Stimulated activated naive CD8-positive, alpha-beta T cell treated with anti-CD3 and anti-CD28 coated beads, Interleukin-15, amount 100 ng/mL, for 72 hours (primary cell): ENCODE measurements around the gene JMJD6.
"Not testable (repeated sequence)": the region's sequence is repeated elsewhere in the genome, so short reads cannot be mapped to it uniquely, and the experiment has no call there.

Experiments
- ATAC-seq: fragments of 150-1000 bp; cut with Tn5 transposase; 2 replicates; pipeline ENCODE4 v1.10.0; 2021; ENCODE audit warnings: mild to moderate bottlenecking, moderate library complexity
- DNase-seq, 2 donors: peaks; one replicate each; pipeline ENCODE4 v3.0.0; 2021 to 2022
- H3K27ac Mint-ChIP-seq, 2 donors: one replicate each; pipeline ENCODE4 v1.8.0; 2022; ENCODE audit warnings: mild to moderate bottlenecking in 2 of 2, mixed read lengths in 2 of 2, moderate library complexity in 2 of 2
- H3K27me3 Mint-ChIP-seq: one replicate; pipeline ENCODE4 v1.8.0; 2022; ENCODE audit warnings: mixed read lengths
- H3K4me1 Mint-ChIP-seq: one replicate; pipeline ENCODE4 v1.8.0; 2022; ENCODE audit warnings: mild to moderate bottlenecking, mixed read lengths
- H3K4me3 Mint-ChIP-seq, 2 donors: one replicate each; pipeline ENCODE4 v1.8.0; 2022; ENCODE audit warnings: mild to moderate bottlenecking in 2 of 2, mixed read lengths in 2 of 2, moderate library complexity in 1 of 2
- H3K9me3 Mint-ChIP-seq, 2 donors: one replicate each; pipeline ENCODE4 v1.8.0; 2022; ENCODE audit warnings: mixed read lengths in 2 of 2

Gene JMJD6

DNA sequence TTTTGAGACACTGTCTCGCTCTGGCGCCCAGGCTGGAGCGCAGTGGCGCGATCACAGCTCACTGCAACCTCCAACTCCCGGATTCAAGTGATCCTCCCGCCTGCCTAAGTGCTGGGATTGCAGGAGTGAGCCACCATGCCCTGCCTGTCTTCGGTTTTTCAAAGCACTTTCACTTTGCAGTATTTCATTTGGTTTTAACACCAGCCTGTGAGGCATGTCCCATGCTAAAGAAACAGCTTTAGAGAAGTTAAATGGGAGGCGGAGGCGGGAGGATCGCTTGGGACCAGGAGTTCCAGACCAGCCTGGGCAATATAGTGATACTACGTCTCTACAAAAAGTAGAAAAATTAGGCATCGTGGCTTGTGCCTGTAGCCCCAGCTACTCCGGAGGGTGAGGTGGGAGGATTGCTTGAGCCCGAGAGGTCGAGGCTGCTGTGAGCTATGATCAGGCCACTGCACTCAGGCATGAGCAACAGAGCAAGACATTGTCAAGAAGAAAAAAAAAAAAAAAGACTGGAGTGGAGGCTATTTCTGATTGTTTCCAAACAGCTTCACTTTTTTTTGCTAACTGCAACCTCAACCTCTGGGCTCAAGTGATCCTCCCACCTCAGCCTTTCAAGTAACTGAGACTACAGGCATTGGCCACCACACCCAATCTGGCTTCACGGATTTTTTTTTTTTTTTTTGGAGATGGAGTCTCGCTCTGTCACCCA lies 1.5 kb upstream of the JMJD6 start:
- H3K27me3 Mint-ChIP-seq = no peaks in the 10 kb centered on the region
- peaks cover 81% of the 10 kb centered on the region for H3K4me1 Mint-ChIP-seq
- no peaks in the 10 kb centered on the region for H3K9me3 Mint-ChIP-seq
- DNase-seq (no peak), ATAC-seq (no peak)
- H3K4me3 Mint-ChIP-seq = peak overlapping the region; percentile 96 to 97
- H3K27ac Mint-ChIP-seq = peak overlapping the region; percentile 95 to 99

DNA sequence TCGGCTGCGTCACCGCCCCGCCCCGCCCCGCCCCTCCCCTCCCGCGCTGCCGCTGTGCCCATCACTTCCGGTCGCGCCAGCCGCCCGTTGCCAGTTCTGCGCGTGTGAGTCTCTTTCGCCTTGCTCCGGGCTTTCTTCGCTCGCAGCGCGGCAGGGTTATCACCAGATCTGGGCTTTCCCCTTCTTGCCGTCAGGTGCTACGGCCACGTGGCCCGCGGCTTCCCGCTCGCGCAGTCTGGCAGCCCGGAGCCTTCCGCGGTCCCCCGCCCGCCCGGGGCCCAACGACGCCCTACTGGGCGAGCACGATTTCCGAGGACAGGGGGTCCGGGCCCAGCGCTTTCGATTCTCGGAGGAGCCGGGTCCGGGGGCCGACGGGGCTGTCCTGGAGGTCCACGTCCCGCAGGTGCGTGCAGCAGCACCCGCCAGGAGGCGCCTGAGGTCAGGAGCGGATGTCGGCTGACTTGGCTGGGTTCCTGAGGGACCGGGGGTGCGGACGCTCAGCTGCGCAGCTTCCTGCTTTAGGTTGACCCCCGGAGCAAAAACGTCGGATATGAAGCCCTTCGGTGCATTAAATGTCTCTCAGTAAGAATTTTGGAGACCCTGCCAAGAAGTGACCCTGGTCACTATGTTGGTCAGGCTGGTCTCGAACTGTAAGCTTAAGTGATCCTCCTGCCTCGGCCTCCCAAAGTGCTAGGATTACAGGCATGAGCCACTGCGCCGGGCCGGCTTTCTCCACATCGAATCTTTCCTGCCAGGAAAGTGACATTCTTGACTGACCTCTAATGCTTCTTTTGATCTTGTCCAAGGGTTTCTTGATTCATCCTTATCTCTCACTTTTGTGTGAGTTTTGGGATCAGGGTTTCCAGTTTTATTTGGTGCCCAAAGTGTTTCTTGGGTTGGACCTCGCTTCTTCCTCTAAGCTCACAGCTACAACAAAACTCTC lies 641 bp upstream of the JMJD6 start, which contains the start of gene METTL23:
Gene METTL23, plus strand, starts transcription at position 64 of the 943 bp plus-strand sequence. CDS start 2,872 bp downstream, outside the sequence.
- H3K9me3 Mint-ChIP-seq = no peaks in the 10 kb centered on the region
- H3K4me1 Mint-ChIP-seq = peaks cover 79% of the 10 kb centered on the region
- ATAC-seq (peak; percentile 83), DNase-seq (peak; percentile 93 to 96)
- H3K4me3 Mint-ChIP-seq = peak within 1 kb of the TSS; percentile 96 to 97
- H3K27me3 Mint-ChIP-seq = no peaks in the 10 kb centered on the region
- H3K27ac Mint-ChIP-seq = peak within 1 kb of the TSS; percentile 95 to 99

DNA sequence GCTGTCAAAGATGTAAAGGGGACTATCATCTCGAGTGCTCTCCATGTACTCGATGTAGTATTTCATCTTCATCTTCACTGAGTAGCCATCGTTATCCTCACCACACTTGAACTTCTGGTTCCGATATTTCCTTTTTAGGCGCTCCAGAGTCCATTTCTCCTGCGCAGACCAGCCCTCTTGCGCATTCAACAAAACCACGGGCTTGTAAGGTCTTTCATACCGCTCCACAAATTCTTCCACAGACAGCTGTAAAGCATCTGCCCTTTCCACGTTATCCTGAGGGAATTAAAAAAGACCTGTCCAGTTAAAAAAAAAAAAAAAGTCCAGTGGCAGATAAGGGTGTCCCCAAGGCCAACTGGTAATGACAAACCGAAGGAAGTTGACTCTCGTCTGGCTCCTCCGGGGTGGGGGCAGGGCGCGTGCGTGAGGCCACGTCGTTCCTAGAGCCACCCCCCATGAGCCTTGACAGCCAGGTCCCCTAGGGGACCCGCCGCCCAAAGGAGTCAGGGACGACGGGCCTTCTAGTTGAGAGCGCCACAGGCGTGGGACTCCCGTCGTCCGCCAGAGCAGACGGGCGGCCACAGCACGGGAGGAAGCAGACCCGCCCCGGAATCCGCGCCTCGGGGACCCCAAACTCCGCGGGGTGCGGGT lies 701 bp downstream of the JMJD6 start:
- Mint-ChIP-seq H3K27ac (peak overlapping the region; percentile 93 to 97), H3K4me3 (peak overlapping the region; percentile 96 to 97), H3K9me3 (no peaks in the 10 kb centered on the region), H3K27me3 (no peaks in the 10 kb centered on the region), H3K4me1 (peaks cover 78% of the 10 kb centered on the region)
- ATAC-seq (peak; percentile 53), DNase-seq (peak; percentile 66 to 80)

DNA sequence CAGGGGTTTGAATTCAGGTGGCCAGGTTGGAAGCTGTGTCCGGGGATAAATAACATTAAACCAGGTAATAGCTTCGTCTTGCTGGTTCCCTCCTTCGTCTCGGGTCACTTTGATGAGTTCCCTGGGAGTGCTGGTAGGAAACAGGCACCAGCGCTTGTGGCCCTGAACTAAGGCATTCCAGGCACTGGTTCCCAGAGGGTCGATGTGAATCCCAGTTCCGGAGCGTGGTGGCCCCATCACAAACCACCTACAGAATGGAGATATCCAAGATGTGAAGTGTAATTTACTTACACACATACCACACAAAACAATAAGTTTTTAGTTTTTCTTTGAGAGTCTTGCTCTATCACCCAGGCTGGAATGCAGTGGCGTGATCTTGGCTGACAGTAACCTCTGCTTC lies 2.6 kb downstream of the JMJD6 start:
- Mint-ChIP-seq H3K4me1 (peaks cover 61% of the 10 kb centered on the region), H3K4me3 (peak overlapping the region in 1 of 2 donors; percentile 96), H3K27me3 (no peaks in the 10 kb centered on the region), H3K9me3 (no peaks in the 10 kb centered on the region), H3K27ac (no peak overlapping the region)
- no peak for ATAC-seq
- no peak for DNase-seq

DNA sequence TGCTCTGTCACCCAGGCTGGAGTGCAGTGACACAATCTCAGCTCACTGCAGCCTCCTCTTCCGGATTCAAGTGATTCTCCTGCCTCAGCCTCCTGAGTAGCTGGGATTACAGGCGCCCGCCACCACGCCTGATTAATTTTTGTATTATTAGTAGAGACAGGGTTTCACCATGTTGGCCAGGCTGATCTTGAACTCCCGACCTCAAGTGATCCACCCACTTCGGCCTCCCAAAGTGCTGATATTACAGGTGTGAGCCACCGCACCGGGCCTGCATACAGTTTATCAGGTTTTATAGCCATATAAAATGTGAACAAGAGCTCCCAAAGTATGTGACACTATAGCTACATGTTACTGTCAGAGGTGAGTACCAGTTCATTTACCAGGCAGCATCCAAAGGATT lies 3.4 kb downstream of the JMJD6 start:
- H3K9me3 Mint-ChIP-seq, ATAC-seq, H3K27ac Mint-ChIP-seq, H3K27me3 Mint-ChIP-seq, DNase-seq: not testable (repeated sequence)
- H3K4me3 Mint-ChIP-seq = peak overlapping the region in 1 of 2 donors; percentile 31
- H3K4me1 Mint-ChIP-seq = peaks cover 58% of the 10 kb centered on the region

DNA sequence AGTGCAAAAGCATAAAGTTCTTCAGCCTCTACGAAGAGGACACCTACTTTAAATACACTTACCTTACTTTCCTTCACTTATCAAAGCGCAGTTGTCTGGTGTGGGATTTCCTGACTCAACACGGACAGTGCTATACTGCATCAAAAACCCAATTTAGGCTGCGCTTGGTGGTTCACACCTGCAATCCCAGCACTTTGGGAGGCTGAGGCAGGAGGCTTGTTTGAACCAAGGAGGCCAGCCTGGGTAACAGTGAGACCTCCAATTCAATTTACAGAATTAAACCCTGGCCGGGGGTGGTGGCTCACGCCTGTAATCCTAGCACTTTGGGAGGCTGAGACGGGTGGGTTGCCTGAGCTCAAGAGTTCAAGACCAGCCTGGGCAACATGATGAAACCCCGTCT lies 4.1 kb downstream of the JMJD6 start:
- no peaks in the 10 kb centered on the region for H3K27me3 Mint-ChIP-seq
- ATAC-seq (no peak), DNase-seq (no peak)
- no peak overlapping the region for H3K4me3 Mint-ChIP-seq
- H3K27ac Mint-ChIP-seq = no peak overlapping the region
- peaks cover 59% of the 10 kb centered on the region for H3K4me1 Mint-ChIP-seq
- H3K9me3 Mint-ChIP-seq = no peaks in the 10 kb centered on the region

DNA sequence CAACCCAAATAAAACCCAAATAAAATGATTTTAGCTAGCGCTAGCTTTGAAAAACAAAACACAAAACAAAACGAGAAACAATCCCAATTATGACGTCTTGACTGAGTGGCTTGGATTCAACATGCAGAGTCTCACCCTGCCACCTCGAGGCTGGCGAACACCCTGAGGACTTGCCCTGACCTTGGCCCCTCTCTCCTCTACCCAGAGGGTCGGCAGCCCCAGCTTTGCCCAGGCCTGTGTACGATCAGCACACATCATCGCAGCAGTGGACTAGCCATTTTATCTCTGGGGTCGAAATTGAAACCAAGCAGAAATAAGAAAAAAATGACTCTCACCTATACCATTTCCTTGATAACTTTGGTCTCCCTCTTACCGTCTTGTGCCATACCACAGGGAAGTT lies 4.9 kb downstream of the JMJD6 start:
- Mint-ChIP-seq H3K27ac (no peak overlapping the region), H3K4me3 (no peak overlapping the region), H3K4me1 (peaks cover 67% of the 10 kb centered on the region), H3K27me3 (no peaks in the 10 kb centered on the region), H3K9me3 (no peaks in the 10 kb centered on the region)
- DNase-seq (no peak), ATAC-seq (no peak)

DNA sequence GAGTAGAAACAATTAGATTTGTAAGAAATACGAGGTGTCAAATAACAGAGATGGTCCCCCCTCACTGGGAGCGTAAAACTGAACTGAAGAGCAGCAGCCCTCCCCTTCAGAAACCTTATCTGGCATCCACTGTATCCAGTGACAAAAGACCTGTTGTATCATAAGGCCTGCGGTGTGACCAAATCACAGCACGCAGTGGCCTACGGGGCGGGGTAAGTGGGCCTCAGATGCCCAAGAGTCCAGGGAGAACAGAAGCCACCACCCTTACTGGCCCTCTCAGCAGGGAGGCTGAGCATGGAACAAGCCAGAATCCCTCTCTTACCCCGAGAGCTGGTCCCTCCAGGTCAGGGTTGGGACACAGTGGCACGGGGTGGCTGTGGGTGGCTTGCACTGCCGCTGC lies 5.5 kb downstream of the JMJD6 start:
- H3K27ac Mint-ChIP-seq = peak overlapping the region; percentile 68 to 70
- no peaks in the 10 kb centered on the region for H3K27me3 Mint-ChIP-seq
- no peak overlapping the region for H3K4me3 Mint-ChIP-seq
- H3K4me1 Mint-ChIP-seq = peaks cover 71% of the 10 kb centered on the region
- H3K9me3 Mint-ChIP-seq = no peaks in the 10 kb centered on the region
- DNase-seq (no peak), ATAC-seq (no peak)

DNA sequence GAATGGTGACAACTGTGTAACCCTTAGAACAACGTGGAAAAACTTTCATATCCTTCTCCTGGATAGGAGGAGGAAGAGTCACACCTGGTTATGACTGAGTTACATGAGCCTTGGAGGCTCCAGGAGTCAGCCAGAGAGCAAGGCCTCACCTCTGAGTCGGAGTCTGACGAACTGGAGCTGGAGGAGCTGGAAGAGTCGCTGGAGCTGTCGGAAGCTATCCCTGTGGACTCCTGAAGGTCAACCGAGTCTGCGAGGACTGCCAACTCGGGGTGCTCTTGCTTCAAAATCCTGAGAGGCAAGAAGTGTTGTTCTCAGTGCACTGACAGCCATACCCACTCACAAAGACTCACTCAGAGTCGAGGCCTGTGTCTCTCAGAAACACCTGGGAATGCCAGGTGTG lies 6.2 kb downstream of the JMJD6 start:
- Mint-ChIP-seq H3K27me3 (no peaks in the 10 kb centered on the region), H3K9me3 (no peaks in the 10 kb centered on the region), H3K4me3 (no peak overlapping the region), H3K27ac (no peak overlapping the region), H3K4me1 (peaks cover 73% of the 10 kb centered on the region)
- no peak for ATAC-seq
- no peak for DNase-seq

DNA sequence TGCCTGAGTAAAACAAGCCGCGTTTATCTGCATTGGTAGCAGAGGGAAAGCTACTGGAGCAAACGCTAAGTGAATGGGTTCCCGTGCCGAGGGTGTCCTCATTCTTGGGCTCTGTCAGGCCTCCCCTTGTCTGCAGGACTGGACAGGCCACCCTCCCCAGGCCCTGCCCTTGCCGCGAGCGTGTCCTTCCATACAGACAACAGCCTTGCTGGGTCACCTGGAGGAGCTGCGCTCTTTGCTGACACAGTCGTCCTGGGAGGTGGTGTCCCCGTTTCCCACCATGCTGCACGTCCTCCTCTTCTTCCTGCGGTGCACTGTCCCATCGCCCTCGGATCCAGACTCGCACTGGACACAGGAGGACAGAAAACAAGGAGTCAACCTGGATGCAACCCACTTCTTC lies 7.9 kb downstream of the JMJD6 start:
- no peak overlapping the region for H3K27ac Mint-ChIP-seq
- H3K4me1 Mint-ChIP-seq = peaks cover 74% of the 10 kb centered on the region
- no peaks in the 10 kb centered on the region for H3K27me3 Mint-ChIP-seq

DNA sequence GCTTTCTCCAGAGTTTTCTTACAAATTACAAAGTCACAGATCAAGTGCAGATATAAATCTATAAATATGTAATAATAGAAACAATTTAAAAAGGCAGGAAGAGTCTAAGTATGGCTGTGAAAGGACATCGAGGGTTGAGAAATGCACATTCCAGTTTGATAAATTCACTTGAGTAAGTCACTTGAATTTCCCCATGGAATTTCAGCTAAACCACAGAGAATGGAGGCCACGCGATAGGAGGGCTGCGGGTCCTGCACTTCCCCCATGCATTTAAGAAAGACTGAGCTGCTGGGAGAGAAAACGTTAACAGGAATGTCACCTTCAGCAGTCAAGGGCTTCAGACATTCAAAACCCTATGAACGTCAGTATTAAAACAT lies 9.6 kb downstream of the JMJD6 start:
- DNase-seq = no peak
- H3K4me1 Mint-ChIP-seq = peaks cover 67% of the 10 kb centered on the region
- H3K27ac Mint-ChIP-seq = peak overlapping the region in 1 of 2 donors; percentile 99
- H3K9me3 Mint-ChIP-seq = no peaks in the 10 kb centered on the region
- no peak for ATAC-seq
- H3K4me3 Mint-ChIP-seq = peak overlapping the region; percentile 78 to 86
- H3K27me3 Mint-ChIP-seq = no peaks in the 10 kb centered on the region

More for the DNA sequence above, 7.9 kb downstream of the JMJD6 start:
- DNase-seq = no peak
- Mint-ChIP-seq H3K4me3 (no peak overlapping the region), H3K9me3 (no peaks in the 10 kb centered on the region)
- no peak for ATAC-seq

DNA sequence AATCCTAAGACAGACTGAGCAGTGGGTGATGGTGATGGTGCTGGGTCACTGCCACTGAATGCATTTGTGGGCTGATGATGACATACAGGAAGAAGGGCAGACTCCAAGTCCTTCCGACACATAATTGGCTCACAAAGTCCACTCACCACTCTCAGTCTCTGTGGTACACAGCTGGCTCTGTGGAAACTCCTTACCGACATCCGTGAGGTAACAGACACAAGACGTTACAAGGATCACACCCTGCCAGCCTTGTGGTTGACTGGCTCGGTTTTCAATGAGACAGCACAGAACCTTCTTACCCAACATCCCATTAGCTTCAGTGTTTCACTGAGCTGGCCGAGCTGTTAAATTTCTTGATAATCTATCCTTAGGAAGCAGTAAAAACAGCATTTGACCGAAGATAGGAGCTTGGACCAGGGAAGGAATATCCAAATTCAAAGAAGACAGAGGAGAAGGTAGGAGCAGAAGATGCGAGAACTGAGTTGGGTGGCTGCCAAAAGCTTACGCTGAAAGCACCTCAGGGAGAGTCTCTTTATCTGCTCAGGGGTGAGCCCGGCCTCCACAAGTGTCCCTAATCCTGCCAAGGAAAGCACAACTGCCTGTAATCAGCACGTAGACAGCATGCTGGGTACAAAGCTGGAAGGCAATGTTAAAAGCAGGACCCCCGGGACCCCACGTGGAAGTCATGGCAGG lies 10.1 kb downstream of the JMJD6 start:
- H3K4me1 Mint-ChIP-seq = peaks cover 66% of the 10 kb centered on the region
- no peaks in the 10 kb centered on the region for H3K27me3 Mint-ChIP-seq
- peak overlapping the region; percentile 84 to 99 for H3K27ac Mint-ChIP-seq
- peak overlapping the region; percentile 78 to 86 for H3K4me3 Mint-ChIP-seq
- H3K9me3 Mint-ChIP-seq = no peaks in the 10 kb centered on the region
- ATAC-seq = peak; percentile 98
- DNase-seq = peak; percentile 77 to 91

DNA sequence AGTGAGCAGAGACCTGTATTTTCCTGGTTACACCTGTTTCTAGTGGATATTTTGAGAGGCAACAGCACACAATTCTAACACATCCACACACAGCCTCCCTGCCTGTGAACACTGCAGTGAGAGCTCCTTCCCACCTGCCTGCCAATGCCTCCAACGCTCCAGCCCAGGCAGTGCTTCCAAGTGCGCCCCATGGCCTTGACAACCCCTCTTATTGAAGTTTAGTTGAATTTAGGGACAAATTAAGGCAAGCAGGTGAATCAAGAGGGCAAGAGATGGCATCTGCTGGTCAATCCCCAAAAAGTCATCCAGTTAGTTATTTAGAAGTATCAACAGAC lies 10.9 kb downstream of the JMJD6 start:
- DNase-seq = no peak
- peaks cover 66% of the 10 kb centered on the region for H3K4me1 Mint-ChIP-seq
- no peaks in the 10 kb centered on the region for H3K9me3 Mint-ChIP-seq
- H3K27me3 Mint-ChIP-seq = no peaks in the 10 kb centered on the region
- peak overlapping the region; percentile 78 to 86 for H3K4me3 Mint-ChIP-seq
- ATAC-seq = no peak
- H3K27ac Mint-ChIP-seq = peak overlapping the region; percentile 84 to 85

DNA sequence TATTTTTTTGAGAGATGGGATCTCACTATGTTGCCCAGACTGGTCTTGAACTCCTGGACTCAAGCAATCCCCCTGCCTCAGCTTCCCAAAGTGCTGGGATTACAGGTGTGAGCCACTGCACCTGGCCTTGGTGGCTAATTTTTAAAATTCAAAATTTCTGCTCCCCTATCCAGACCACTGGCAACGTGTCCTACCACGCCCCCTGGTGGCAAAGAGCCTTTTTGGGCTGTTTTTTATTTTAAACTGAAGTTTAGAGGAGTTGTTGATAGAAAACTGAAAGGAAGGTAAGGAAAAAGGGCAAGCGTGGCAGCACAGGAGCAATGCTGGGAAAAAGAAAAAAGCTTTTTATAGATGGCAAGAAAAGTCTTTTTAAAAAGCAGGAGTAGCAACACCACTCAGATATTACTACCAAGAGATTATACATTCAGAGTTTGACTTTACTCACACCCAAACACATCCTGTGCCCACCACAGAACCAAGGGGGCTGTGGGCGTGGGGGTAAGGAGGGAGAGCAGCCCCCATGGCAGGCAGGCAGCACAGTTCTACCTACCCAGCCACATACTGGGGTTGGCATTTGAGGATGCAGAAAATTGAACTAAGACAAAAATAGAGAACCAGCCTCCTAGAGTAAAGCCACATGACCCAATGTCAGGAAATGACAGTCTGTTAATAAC lies 11.4 kb downstream of the JMJD6 start:
- no peaks in the 10 kb centered on the region for H3K9me3 Mint-ChIP-seq
- ATAC-seq = peak; percentile 3
- H3K27ac Mint-ChIP-seq = peak overlapping the region; percentile 84 to 85
- peaks cover 68% of the 10 kb centered on the region for H3K4me1 Mint-ChIP-seq
- H3K4me3 Mint-ChIP-seq = peak overlapping the region; percentile 78 to 86
- H3K27me3 Mint-ChIP-seq = no peaks in the 10 kb centered on the region
- DNase-seq = peak; percentile 73 to 74

DNA sequence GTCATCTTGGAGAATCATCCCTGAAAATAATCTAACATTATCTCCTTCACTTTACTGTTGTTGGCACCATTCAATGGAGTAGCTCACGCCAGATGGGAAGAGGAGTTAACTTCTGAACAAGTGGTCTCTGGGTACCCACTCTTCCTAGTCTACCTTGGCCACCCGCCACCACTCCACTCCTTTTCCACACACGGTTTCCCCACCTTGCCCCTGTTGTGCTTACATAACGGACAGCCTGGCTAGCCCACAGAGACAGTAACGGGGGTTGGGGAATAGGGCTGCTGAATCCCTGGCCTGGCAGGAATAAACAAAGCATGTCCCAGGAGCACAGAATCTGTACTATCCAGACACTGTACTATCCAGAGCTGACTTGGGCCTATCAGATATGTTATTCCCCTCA lies 12.1 kb downstream of the JMJD6 start:
- Mint-ChIP-seq H3K4me1 (peaks cover 74% of the 10 kb centered on the region), H3K27me3 (no peaks in the 10 kb centered on the region), H3K4me3 (no peak overlapping the region), H3K9me3 (no peaks in the 10 kb centered on the region), H3K27ac (no peak overlapping the region)
- no peak for DNase-seq
- ATAC-seq = no peak
